Pericardium fibroblast (primary cell): ENCODE data around the gene ANXA2. TPM values are rescaled to one million over a fixed set of nuclear protein-coding genes. Genes with fewer than 3 reads are reported as not detected.

Experiments
- total RNA-seq: library from RNA; depleted of rRNA; stranded (reverse); fragments of >200 nt; gene quantifications from 2 replicates; pipeline ENCODE4 v1.2.3, GENCODE V29; 2015

The ANXA2 gene
- 2,094 and 3,132 TPM in 2 replicates for total RNA-seq

GRCh38 chr15:60397772-60398445, at the start of gene ANXA2:
Gene ANXA2 (minus strand): TSS chr15:60397986. CDS start chr15:60386075, 11,911 bp downstream.

Other genes with a start within 250 kb of the ANXA2 start
- gene ICE2, start 81.2 kb upstream of the ANXA2 start, total RNA-seq = 9.3 and 22.2 TPM in 2 replicates